ENCODE data around the gene MVD.
A peak's percentile ranks its signal among the peaks of the same experiment; 100 is the strongest.

Gene MVD

DNA sequence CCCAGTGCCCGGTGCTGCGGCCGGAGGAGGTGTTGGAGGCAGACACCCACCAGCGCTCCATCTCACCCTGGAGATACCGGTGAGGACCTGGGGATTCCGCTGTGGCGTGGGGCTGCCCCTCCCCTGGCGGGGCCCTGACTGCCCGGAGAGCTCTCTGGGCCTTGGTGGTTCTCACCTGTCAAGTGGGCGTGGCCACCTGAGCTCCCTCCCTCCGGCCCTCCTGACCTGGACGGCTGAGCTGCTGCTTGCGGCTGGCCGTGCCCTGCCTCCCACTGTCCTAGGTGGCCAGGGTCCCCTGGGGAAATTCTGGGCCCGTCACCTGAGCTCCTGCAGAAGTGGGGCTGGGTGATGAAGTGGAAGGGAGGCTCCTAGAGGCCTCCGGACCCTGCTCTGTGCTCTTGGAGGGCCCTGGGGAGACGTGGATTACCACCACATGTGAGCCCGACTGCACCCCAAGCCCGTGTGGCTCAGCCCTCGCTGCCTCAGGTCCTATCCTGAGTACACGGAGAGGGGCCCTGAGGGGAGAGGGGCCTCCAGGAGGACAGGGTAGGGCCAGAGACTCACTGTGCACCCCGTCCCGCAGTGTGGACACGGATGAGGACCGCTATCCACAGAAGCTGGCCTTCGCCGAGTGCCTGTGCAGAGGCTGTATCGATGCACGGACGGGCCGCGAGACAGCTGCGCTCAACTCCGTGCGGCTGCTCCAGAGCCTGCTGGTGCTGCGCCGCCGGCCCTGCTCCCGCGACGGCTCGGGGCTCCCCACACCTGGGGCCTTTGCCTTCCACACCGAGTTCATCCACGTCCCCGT is 23.5 kb downstream of the MVD start:
- no peak for DNase-seq

- DNase-seq, result no peak
Observed at GRCh38 chr16:88638323-88639230, 24.3 kb downstream of the MVD start, which contains the start of gene IL17C. Gene IL17C, plus strand, starts transcription at chr16:88638572. Its CDS starts 70 bp downstream, at chr16:88638642.

- no peak for DNase-seq
Observed at GRCh38 chr16:88636488-88637265, 26.2 kb downstream of the MVD start.

DNA sequence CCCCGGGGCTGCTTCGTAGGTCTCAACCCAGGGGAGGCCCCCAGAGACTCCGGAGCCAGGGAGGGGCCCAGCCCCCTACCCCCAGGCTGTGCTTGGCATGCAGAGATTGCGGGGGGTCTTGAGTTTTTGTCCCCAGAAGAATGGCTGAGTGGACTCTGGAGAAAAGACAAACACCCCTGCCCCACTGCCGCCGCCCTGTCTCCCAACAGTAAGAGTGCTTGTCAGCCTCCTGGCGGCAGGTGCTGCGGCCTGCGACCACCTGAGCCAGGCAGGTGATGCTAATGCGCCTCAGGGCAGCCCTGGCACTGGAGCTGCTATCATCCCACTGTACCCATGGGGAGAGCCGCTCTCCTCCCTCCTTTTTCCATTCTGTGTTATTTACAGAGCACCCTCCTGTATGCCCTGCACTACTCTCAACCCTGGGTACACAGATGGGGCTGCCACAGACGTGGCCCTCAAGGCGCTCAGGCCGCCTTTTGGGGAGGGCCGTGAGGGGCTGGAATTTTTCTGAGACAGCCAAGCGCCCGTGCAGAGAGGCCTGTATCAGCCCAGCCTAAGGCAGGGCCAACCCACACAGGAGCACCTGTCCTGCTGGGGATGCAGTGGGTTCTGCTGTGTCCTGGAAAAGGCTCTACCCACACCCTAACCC is 27.1 kb downstream of the MVD start:
- no peak for DNase-seq

DNA sequence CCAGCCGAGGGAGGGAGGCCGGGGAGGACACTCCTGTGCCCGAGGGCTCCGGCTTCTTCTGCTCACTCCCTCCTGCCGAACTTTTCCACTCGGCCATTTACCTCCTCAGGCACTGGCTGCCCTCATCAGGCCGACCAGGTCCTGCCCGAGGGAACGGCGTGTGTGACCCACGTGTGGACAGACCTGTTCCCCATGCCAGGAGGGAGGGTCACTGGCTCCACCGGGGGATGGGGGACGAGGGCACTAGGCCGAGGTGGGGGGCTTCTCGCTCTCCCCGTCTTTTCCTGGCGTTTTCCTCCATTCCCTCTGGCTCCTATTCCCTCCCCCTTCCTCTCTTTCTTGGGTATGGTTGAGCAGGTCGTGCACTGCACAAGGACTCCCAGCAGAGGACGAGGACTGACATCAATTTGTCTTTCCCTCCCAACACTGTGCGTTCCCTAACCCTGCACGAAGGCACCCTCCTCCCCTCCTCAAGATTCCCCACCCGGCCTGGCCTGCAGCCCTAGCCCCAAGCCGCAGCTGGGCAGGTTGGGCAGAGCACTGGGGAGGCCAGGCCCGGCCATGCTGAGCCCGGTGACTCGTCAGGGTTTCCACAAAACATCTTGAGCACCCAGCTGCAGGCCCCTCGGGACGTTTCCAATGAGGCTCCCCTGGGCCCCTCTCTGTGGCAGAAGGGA is 27.8 kb downstream of the MVD start:
- DNase-seq, result no peak

GRCh38 chr16:88634141-88634993 is 28.5 kb downstream of the MVD start:
- peak; percentile 12 for DNase-seq

- peak; percentile 17 for DNase-seq
Observed at GRCh38 chr16:88633684-88634140, 29.2 kb downstream of the MVD start.

DNA sequence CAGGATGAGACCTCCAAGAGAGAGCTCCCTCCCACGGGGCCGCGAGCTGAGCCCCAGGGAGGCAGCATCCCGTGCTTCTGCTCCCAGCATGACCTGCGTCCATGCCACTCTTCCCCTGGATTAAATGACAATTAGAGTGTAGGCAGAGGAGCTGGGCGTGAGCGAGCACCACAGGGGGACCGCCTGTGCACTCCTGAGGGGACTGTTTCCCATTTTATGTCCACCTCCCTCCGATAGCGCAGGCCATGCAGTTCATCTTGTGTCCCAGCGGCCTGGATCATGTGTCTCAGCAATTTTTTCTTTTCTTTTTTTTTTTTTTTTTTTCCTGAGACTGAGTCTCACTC is 30.3 kb downstream of the MVD start:
- no peak for DNase-seq

- no peak for DNase-seq
Observed at GRCh38 chr16:88631920-88632586, 30.8 kb downstream of the MVD start.

- no peak for DNase-seq
Observed at GRCh38 chr16:88631384-88631783, 31.5 kb downstream of the MVD start.

DNA sequence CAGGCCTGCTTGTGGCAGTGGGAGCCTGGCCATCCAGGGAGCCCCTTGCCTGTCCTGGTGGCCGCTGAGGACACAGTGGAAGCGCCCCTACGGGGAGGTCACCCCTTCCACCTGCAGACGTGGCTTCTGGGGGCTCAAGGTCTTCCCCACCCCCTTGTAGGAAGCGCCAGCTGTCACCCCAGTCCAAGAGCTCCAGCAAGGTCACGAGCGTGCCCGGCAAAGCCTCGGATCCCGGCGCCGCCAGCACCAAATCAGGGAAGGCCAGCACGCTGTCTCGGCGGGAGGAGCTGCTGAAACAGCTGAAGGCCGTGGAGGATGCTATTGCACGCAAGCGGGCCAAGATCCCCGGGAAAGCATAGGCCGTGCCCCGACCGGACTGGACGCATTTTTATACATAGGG is 31.9 kb downstream of the MVD start:
- DNase-seq, result no peak

GRCh38 chr16:88630433-88630832 is 32.5 kb downstream of the MVD start:
- no peak for DNase-seq

DNA sequence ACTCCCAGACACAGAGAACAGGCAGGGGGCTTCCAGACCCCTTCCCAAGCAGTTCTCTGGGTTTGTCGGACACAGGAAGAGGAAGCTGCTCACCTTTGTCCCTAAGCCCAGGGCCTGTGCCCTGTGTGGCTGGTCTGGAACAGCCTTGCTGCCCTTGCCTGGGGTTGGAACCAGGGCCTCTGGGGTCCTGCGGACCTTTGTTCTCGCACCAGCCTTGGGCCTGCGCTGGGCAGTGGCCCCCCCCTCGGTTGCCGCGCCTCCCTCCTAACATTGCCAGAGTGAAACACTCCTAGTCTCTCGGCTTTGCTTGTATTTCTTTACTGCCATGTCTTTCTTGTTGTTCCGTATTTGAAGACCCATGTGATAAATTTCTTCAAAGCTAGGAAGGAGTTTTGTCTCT is 33.1 kb downstream of the MVD start:
- DNase-seq, result no peak

- DNase-seq, result no peak
Observed at GRCh38 chr16:88628512-88628974, 34.3 kb downstream of the MVD start.

DNA sequence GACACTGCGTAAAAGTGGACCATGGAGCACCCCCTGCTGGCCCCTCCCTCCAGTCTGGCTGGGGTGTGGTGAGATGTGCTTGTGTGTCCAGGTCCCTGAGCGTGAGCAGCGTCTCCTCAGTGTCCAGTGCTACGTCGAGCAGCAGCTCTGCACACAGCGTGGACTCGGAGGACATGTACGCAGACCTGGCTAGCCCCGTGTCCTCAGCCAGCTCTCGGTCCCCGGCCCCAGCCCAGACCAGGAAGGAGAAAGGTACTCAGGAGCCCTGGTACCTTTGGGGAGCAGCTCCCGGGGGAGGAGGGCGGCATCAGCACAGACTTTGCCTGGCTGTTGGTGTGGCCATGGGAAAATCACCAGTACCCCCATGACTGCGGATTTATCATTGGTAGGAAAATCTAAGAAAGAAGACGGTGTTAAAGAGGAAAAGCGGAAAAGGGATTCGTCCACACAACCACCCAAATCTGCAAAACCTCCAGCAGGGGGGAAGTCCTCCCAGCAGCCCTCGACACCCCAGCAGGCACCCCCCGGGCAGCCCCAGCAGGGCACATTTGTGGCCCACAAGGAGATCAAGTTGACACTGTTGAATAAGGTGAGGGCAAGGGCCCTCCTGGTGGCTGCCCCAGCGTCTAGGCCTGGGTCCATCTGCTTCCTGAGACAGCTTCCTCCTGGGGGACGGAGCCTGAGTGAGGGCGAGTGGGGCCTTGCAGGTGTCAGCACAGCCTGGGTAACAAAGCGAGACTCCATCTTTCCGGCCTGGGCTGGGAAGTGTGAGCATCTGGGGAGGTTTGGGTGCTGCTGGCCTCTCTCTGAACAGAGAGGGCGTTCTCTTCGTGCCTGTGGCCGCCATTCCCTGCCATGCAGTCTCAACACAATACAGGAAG is 35.1 kb downstream of the MVD start:
- DNase-seq, result no peak

- no peak for DNase-seq
Observed at GRCh38 chr16:88626646-88627045, 36.2 kb downstream of the MVD start.

DNA sequence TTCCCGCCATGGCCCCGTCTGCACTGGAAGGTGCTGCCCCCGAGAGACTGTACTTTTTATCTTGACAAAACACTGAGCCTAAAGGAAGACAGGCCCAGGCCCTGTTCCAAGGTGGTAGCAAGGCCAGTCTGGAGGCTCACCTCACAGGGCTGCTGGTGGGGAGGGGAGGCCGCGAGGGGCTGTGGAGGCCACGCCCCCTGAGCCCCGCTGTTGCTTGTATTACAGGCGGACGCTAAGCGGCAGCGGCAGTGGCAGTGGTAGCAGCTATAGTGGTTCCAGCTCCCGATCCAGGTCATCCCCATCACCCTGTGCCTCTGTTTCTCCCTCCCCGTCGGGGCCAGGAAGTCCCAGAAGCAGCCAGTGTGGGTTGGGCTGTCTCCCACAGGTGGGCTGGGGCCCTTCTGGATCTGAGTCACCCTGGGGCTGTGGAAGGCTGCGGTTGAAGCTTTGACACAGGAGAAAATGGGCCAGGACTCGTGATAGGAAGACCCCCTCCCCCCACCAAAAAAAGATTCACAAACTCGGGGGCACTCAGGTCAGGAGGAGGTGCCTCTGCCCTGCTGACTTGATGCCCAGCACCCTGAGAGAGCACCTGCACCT is 37.8 kb downstream of the MVD start:
- no peak for DNase-seq

- no peak for DNase-seq
Observed at GRCh38 chr16:88624481-88624880, 38.4 kb downstream of the MVD start.

- no peak for DNase-seq
Observed at GRCh38 chr16:88623858-88624257, 39.0 kb downstream of the MVD start.
